Measurements from ENCODE around the gene DGKI.
"Not testable (repeated sequence)": the region's sequence is repeated elsewhere in the genome, so short reads cannot be mapped to it uniquely, and the experiment has no call there.

The DGKI gene

GRCh38 chr7:137734221-137734620 is 112.6 kb downstream of the DGKI start:
- DNase-seq = no peak

GRCh38 chr7:137732168-137732567 is 114.6 kb downstream of the DGKI start:
- no peak for DNase-seq

- DNase-seq = no peak
Observed at GRCh38 chr7:137731436-137731835, 115.3 kb downstream of the DGKI start.

DNA sequence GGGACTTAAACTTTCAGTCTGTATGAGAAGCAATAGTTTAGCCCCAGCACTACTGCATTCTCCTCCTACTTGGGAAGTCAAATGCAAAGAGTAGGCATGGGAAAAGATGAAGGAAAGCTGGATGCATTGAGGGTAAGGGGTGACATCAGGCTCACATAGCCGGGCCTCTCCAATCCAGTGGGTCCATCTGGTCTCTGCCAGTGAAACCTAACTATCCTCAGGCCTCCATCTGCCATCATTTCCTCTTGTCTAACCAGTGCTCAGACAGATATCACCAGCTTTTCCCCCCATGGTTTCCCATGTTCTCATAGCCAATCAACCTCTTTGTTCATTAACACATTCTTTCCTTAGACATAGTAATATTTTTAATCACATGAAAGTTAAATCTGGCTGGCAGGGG is 118.3 kb downstream of the DGKI start:
- DNase-seq = no peak

DNA sequence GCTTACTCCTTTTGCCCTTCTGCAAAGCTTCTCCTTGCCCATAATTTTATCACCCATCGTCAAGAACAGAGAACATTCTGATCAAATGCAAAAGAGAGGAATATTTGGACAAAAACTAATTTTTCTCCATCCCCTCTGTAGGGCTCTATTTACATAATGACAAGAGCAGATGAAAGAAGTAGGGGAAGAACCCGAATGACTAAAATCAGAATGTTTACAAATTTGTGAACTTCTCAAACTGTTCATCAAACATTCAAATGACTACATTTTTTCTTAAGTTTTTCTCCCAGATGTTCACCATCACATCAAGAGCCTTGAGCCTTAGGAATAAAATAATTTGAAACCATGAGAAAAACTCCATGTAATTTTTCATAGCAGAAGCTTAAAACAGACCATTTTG is 119.4 kb downstream of the DGKI start:
- DNase-seq = no peak

- DNase-seq = no peak
Observed at GRCh38 chr7:137718355-137718754, 128.4 kb downstream of the DGKI start.

DNA sequence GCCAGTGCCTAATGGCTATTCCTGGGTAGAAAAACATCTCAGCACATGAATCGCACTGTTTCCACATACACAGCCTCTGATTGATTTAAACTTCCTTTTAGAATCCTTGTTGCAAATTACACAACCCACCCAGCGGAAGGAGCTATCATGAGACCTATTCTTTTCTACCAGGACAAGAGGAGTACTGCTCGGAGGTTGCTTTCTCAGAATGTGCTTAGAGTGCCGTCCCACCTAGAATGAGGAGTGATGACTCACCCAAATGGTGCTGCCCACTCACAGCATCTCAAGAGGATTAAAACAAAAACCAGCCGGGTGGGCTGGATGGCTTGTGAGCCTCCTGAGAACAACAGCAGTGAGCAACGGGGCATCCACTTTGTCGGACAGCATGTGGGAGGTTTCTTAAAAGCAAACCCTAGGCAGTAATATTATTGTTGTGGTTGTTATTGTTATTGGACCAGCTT is 128.9 kb downstream of the DGKI start:
- DNase-seq = no peak

DNA sequence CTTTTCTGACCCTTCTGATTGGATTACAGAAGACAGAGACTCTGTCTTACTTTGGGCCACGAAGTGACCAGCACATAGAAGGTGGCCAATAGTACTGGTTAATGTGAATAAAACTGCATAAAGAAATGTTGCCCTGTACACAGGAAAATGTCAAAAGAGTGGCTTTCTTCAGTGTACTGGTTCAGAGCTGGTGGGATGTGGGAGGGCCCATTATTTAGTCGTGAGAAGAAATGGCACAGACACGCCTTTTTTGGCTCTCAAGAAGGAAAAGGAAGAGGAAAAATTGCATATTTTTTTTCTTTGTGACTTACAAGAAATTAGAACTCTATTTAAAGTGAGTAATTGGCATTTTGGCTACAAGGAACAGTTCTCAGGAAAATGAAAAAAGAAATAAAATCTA is 129.7 kb downstream of the DGKI start:
- DNase-seq = no peak

DNA sequence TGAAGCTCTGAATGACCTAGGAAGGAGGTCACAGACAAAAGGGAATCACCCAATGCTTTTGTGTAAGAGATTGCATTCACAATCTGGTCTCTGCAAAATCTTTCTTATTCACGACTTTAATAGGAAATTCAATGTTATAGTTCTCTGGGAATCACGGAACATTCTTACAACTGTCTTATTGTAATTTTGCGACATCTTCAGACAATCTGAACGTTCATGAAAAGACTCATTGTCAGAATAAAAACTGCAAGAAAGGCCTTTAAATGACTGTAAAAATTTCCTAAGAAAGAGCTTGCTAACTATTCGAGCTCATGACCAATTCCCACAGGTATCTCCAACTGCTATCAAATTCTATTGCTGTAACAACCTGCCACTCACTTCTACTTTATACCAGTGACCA is 130.7 kb downstream of the DGKI start:
- DNase-seq = no peak

- no peak for DNase-seq
Observed at GRCh38 chr7:137715533-137715932, 131.2 kb downstream of the DGKI start.

DNA sequence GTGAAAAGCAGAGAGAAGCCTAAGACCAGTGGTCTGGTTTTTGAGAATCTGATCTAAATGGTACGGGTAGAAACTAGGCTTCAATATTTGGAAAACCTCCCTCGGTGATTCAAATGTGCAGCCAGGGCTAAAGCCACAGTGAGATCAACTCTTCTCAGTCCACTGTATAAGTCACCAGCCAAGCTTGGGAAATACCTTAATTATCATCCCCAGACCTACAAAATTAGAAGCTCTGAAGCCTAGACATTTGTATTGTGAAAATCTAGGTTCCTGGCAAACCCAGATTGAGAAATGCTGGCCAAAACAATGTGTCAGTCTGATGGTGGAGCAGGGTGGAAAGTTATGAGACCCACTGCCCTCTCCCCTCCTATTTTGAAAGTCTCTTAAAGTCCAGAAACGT is 131.7 kb downstream of the DGKI start:
- no peak for DNase-seq

DNA sequence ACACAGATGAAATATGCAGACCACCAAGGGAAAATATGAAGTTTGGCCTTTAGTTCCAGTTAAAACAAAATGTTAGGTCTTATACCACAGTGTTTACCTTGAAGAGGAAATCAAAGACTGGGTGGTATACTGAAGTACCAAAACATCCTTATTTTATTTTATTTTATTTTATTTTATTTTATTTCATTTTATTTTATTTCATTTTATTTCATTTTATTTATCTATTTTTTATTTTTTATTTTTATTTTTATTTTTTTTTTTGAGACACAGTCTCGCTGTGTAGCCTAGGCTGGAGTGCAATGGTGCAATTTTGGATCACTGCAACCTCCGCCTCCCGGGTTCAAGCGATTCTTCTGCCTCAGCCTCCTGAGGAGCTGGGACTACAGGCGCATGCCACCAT is 140.4 kb downstream of the DGKI start:
- not testable (repeated sequence) for DNase-seq

GRCh38 chr7:137704723-137705122 is 142.1 kb downstream of the DGKI start:
- DNase-seq = no peak

- DNase-seq = no peak
Observed at GRCh38 chr7:137703291-137704010, 143.3 kb downstream of the DGKI start.

GRCh38 chr7:137696988-137697387 is 149.8 kb downstream of the DGKI start:
- no peak for DNase-seq

- DNase-seq = no peak
Observed at GRCh38 chr7:137696376-137696775, 150.4 kb downstream of the DGKI start.

GRCh38 chr7:137695942-137696341 is 150.8 kb downstream of the DGKI start:
- DNase-seq = no peak

DNA sequence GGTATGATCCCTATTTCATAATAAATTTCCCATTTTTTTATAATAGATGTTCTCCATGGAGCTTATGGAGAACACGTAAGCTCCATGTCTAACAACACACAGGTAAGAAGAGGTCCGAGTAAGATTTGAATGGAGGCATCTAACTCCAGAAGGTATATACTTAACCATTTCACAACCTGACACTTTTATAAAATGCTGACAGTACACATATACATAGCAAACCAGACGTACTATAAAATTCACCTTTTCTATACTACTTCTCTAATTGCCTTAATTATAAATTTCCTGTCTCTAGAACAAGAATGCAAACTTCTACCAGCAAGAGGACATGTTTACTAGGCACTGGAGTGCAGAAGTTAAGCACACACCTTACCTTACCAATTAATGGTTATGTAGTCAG is 151.3 kb downstream of the DGKI start:
- no peak for DNase-seq

DNA sequence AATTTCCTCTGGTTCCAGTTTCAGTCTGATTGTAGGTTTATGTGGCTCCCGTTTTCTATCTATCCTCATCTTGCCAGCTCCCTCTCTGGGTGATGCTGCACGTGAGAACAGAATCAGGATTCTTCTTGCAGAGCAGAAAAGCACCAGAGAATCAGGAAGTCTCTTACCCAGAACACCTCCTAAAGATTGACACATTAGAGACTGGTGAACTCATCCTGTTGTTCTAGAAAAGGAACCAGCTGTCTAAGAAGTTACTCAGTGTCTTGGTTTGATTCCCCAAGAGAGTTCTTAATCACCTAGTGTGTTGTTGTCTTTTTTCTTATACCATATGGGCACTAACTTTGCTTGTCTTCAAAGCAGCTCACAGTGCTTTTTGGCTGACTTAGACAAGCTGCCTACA is 152.4 kb downstream of the DGKI start:
- DNase-seq = no peak

DNA sequence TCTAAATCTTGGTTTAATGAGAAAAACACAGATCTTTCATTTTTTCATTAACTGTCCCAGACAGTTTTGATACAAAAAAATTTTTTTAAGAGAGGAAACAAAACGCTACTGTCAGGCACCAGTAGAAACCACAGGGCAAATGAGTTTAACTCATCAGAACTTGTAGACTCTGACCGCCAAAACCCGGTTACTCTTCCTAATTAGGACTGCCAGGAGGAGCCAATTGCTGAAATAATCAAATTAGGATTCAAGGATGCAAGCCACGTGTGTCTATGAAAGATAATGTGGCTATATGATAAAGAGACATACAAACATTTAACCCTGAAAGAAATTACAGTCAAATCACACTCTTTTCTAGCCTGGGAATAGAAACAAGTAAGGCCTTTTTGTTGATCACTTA is 154.4 kb downstream of the DGKI start:
- no peak for DNase-seq

DNA sequence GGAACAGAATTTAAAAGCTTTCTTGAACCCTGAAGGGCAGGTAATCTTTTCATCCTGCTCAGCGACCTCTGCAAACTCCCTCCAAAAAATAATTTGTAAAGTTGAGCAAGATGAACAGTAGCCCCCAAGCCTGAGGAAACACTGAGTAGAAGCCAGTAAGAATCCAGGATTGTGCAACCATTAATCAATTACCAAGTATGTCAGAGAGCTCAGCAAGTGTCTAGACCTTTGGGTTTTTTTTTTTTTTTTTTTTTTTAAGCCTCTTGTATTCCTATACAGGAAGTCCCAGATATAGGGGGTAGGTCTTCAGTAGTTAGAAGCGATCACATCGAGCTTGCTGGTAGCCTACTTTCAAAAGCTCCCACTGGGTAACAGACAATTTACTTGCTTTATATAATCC is 155.2 kb downstream of the DGKI start:
- DNase-seq = no peak

GRCh38 chr7:137690635-137691034 is 156.1 kb downstream of the DGKI start:
- no peak for DNase-seq

- no peak for DNase-seq
Observed at GRCh38 chr7:137689761-137690160, 157.0 kb downstream of the DGKI start.

- DNase-seq = no peak
Observed at GRCh38 chr7:137687556-137688265, 159.1 kb downstream of the DGKI start.

Data from central memory CD4-positive, alpha-beta T cell (primary cell).